Activated T-cell treated with anti-CD3 and anti-CD28 coated beads for 1 hour (primary cell): ENCODE results near the gene DZIP1.

Source experiments
- DNase-seq: peaks from one replicate; pipeline ENCODE4 v3.0.0-alpha.2; 2020; ENCODE audit warnings: low read depth

Gene DZIP1

DNA sequence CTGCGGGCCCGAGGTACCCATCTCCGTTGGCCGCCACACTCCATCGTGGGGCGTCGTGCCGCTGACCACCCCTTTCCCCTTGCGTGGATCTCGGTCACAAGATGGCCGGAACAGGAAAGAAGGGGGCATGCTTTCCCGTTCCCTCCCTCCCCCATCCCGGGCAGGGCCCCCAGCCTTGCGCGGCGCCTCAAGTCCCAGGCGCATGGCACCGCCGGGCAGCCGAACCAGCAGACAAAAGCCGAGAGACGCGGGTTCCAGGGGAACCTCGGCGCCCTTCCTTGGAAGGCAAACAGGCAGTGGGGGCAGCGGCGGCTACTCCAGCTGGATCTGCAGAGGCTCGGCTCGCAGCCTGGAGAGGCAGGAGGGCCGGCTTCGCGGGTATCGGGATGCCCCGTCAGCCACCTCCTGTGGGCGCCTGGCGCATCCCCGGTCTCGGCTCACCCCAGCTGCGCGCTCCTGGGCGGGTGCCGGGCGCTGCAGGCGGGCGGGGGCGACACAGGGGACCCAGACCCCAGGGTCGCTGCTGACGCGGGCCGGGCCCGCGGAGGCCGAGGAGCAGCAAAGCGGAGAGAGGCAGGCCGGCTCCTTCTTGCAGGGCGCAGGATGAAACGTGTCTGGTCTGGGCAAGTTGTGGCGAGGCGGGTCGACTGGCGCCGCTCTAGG lies 439 bp downstream of the DZIP1 start:
- DNase-seq, result no peak

DNA sequence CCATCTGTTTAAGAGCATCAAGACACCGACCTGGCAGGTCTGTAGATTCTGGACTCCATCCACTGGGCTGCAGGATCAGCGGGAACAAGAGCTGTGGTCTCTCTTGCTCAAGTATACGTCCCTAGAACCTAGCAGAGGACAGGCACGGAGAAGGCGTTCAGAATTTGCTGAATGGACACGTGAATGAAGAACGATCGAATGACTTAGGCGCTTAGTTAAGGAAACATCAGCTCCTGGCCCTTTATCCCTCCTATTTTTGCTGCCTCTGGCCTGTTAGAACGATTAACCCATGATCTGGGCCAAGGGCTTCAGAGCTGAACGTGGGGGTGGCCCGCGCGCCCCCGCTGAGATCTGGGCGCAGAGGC lies 953 bp downstream of the DZIP1 start:
- DNase-seq, result no peak

DNA sequence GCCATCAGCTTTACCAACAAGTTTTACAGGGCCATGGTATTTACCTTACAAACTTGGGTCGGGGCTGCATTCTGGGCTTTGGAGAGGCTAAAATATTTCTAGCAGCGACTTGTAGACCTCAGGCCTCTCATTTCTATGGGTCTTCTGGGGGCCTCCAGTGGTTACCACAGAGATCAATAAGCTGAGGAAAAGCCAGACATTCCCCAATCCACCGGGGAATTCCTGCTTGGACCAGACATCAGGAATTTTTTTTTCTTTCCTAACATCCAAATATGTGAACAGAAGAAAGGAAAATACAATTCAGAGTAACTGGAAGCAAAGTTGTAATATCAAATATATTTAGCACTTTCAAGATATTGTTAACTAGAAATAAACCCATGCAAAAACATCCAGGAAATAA lies 1.5 kb downstream of the DZIP1 start:
- DNase-seq, result no peak

DNA sequence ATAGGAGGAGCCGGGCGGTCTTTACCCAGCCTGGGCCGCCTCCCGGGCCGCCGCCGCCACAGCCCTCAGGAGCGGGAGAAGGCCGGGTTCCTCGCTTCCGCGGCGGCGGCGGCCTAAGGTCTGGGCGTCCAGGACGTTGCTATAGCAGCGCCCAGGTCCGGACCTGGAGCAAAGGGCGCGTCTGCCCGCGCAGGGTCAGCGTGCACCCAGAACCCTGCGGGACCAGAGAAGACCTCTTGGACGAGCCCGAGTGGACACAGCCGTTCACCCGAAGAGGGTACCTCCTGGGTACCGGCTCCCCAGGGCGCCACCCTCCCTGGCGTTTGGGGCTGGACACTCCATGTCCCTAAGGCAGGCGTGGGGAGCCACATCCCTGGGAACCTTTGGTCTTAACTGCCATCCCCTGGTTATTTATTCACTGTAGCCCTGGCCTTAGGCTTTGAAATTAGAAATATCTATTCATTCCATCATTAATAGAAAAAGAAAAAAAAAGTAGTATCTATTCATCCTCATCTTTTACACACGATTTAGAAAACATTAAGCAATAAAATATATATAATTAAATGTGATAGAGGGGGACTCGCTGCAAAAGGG lies 2.4 kb downstream of the DZIP1 start:
- no peak for DNase-seq

DNA sequence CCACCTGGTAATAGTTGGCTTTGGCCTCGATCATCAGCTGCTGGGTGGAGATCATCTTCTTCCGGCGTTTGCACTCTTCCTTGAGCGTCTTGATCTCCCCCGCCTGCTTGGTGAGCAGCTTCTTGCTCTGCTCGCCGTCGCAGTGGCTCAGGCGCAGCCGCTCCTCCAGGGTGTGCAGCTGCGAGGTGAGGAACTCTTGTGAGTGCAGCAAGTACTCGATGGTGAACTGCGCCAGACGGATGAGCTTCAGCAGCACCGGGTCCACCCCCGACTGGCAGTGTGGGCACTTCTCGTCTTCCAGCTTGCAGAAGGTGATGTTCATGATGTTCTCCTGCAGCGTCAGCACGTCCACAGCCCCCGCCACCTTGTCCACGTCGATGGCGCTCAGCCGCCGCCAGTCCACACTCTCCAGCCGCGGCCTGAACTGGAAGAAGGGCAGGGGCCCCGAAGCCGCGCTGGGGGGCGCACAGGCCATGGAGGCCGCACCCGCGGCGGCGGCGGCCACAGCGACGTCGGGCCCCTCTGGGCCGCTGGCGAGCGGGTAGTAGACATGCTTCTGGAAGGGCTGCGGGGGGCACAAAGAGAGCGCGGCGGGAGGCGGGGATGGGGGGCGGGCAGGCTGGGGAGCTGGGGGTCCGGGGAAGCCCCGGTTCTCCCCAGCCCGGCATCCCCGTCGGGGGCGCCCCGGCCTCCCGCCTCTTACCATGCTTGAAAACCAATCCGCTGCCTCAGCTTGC lies 3.0 kb downstream of the DZIP1 start:
- no peak for DNase-seq

DNA sequence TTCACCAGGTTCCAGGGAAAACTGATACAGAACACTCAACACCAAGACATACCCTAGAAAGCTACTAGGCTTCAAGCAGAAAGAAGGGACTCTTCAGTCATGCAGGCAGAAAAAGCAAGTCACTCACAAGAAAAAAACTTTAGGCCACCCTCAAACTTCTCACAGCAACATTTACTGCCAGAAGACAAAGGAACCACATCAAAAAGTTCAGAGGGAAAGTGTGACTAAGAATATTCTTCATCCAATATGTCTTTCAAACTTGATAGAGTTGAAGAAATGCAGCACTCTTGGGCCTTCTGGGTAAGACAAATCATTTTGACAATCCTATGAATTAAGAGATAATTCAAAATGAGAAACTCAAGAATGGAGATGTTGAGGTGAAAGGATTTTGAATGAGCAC lies 7.7 kb downstream of the DZIP1 start:
- no peak for DNase-seq

DNA sequence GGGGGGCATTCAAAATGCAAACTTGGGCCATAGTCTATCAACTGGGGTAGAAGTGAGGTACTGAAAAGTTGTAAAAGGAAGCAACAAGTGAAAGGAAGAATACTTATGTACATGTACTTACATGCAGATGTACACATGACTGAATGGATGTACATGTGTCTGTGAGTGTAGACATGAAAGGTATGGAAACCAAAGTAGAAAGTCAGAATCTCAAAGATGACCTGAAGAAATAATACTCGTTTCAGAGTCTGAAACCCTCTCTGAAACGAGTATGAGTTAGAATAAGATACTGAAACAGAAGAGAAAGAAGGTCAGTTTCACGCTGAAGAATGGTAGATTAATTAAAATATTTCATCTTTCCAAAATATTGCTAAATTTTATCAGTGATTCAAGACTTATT lies 13.9 kb downstream of the DZIP1 start:
- DNase-seq, result no peak

DNA sequence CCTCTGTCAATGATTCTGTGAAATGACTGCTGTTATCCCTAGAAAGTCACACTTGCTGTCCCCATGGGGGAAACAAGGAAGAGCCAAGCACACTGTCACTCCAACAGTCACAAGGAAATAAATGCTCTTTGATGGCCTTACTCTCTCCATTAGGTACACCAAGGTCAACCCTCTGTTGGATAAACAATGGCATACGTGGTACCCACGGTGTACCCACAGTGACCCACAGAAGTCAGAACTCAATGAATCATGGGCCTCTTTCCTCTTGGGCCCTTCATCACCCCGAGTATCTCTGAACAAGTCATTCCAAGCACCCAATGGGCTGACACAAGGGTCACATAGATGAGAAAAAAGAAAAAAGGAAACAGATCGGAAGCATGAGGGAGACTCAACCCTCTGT lies 15.4 kb downstream of the DZIP1 start:
- no peak for DNase-seq

DNA sequence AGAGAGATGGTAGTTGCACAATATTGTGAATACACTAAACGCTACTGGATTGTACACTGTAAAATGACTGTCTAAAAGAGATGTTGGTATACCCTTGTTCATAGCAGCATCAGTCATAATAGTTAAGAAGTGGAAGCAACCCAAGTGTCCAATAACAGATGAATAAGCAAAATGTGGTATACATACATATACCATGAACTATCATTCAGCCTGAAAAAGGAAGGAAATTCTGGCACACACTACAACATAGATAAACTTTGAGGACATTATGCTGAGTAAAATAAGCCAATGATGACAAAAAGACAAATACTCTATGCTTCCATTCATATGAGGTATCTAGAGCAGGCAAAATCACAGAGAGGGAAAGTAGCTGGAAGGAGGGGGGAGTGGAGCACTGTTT lies 16.0 kb downstream of the DZIP1 start:
- DNase-seq, result no peak

DNA sequence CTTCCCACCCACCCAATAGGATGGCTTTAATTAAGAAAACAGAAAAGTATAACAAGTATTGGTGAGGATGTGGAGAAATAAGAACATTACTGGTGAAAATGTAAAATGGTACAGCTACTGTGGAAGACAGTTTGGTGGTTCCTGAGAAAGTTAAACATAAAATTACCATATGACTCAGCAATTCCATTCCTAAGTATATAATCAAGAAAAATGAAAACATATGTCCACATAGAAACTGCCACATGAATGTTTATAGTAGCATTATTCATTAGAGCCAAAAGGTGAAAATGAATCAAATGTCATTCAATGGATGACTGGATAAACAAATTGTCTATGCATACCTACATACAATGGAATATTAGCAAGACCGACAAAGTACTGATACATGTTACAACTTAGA lies 16.9 kb downstream of the DZIP1 start:
- DNase-seq, result no peak

DNA sequence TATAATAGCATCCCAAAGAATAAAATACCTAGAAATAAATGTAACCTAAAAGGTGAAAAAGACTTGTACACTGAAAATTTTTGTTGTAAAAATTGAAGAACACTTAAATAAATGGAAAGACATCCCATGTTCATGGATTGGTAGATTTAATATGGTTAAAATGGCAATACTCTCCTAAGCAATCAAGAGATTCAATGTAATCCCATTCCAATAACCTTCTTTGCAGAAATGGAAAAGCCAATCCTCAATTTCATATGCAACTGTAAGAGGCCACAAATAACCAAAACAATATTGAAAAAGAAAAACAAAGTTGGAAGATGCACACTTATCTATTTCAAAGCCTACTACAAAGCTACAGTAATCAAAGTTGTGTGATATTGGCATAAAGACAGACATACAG lies 17.7 kb downstream of the DZIP1 start:
- no peak for DNase-seq

DNA sequence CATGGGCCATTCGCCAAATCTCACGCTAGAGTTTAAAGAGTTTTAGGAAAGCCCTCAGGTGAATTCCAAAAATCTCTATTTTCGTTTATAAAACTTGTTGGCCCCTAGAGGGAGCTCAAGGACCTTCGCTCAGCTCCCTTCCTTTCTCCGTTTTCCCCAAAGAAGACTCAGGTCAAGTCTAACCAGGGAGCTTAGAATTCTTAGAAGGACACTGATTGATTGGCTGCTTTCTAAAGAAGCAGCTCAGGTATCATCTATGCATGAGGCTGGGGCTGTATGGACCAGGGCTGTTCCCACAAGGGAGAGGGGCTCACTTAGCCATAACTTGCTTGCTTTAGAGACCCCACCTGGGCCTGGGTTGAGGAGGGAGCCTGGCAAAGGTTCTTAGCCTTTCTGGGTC lies 20.5 kb downstream of the DZIP1 start:
- DNase-seq, result no peak

DNA sequence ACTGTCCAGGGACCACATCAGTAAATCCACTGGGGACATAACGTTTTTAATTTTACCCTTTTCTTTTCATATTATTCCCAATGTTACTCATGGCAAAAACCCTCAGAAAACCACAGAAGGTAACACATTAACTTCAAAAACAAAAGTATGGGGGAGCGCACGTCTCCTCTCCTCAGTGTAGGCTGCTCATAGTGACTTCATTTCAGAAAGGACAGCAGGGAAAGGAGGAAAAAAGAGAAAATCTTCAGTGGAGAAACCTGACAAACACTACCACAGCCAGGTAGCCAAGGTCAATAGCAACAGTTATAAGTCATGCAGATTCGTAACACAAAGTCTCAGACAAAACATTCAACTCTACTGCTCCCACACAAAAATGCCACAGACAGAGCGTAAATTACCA lies 21.4 kb downstream of the DZIP1 start:
- no peak for DNase-seq

DNA sequence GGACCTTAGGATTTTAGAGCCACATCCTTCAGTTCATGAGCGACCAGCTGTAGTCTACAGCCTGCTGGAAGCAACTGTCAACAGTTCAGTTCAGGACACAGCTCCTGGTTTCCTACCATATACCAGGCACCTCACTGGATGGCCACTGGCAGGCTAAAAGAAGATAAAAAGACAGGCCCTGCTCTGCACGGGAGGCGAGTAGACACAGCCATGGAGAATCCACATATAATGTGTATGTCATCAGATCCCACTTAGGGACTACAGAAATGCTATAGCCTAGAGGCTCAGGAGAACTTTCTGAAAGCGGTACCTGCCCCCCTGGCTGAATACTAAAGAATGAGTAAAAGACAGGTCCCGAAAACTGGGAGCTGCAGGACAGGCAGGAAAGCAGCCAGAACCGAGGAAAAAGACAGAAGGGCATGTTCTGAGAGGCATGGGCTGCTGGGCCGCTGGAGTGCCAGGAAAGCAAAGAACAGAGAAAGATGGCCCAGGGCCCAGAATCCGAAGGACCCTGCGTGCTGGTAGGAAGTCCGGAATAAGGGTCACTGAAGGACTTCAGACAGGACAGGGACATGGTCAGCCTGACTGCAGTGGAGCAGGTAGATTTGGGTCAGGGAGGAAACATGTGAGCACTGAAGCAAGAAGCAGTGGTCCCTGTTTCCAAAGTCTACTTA lies 23.5 kb downstream of the DZIP1 start:
- DNase-seq, result no peak

DNA sequence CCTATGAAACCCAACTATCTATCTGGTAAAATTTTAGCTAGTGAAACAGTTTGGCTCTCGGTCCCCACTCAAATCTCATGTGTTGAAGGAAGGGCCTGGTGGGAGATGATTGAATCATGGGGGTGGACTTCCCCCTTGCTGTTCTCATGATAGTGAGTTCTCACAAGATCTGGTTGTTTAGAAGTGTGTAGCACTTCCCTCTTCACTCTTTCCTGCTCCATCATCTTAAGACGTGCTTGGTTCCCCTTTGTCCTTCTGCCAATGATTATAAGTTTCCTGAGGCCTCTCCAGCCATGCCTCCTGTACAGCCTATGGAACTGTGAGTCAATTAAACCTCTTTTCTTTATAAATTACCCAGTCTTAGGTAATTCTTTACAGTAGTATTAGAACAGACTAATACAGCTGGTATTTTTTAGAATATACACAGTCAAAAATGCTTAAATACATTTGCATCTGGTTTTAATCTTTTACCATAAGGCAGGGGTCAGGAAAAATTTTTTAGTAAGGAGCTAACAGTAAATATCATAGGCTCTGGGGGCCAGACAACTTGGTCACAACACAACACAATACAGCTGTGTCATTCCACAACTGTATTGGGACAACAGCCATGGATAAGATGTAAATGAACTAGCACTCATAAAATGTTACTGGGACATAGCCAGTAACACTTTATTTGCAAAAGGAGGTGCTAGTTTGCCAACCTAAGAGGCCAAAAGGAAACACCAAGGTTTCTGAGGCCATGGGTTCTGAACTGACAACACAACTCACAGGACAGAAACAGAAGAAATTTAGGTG lies 24.3 kb downstream of the DZIP1 start:
- DNase-seq, result no peak

DNA sequence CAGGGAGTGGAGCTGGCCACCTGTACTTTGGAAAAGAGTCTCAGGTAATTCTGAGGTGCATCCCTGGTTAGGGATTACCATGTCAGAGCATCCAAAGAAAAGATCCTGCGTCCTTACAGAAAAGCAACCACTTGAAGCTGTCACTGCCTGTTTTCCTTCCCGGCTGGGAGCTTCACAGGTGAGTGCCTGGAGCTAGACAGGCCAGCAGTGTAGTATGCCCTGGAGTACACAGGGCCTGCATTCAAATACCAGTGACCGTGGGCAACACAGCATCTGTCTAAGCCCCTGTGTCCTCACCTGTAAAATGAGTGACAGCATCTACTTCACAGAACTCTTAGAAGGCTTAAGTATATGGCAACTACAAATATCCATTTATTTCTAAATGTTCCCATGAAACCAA lies 29.0 kb downstream of the DZIP1 start:
- no peak for DNase-seq

DNA sequence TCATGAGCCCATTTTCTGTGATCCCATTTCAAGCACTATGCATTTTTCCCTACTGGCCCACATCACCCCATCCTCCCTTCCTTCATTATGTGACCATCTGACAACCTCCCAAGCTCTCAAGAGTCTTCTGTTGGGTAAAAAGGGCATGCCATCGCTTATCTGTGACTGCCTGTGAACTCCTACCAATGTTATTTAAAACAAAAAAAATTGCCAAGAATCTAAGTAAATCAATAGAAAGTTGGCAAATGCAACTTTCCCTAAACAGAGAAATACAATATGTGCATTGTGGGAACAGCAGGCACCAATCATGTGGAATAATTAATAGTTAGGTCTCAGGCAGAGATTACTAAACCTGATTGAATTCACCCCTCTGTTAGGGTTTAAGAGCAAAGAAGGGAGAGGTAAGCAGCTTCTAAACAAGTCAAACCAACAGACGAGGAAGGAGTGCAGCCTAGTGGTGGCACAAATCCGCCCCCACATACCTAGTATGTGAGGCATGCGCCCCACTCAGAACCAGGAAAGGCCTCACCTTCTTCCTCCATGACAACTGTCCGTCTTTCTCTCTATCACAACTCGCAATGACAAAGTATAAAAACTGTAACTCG lies 29.8 kb downstream of the DZIP1 start:
- DNase-seq, result no peak

DNA sequence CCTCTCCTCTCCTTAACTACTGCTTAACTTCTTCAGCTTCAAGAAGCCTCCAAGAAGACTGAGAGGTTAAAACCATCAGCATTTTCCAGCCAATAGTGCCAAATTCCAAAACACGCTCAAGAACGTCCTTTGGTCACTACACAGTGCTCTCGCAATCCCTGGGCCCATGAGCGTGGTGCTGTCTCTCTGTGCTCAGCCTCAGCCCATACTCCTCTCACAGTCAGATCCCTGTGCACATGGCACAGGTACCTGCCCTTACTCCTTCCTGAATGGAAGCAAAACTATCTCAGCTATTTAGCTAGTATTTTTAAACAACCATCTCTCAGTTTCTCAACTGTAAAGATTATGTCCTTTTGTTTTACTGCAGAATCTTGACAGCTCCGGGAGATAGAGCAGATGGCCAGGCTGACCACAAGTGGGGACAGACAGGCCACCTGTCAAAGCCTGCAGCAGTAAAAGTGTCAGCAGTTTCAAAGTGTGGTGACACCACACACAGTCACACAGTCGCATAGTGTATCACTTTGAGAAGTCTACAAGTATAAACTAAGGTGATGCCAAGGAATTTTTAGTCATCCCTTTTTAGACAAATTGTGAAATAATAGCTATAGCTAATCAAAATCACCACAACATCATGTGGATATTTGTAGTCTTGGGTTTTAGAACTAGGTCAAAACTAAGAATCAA lies 35.7 kb downstream of the DZIP1 start:
- DNase-seq, result no peak

DNA sequence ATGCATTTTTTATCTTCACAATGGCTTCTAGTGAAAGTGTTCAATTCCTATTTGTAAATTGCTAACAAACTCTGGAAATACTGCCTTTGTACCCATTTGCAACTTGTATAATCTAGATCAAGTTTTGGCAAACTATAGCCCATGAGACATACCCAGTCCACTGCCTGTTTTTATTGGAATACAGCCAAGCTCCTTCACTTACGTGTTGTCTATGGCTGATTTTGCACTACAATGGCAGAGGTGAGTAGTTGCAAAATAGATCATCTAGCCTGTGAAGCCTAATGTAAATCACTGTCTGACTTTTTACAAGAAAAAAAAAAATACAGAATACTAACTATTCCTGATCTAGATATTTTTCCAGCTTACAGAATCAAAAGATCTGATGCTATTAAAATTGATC lies 37.1 kb downstream of the DZIP1 start:
- no peak for DNase-seq

DNA sequence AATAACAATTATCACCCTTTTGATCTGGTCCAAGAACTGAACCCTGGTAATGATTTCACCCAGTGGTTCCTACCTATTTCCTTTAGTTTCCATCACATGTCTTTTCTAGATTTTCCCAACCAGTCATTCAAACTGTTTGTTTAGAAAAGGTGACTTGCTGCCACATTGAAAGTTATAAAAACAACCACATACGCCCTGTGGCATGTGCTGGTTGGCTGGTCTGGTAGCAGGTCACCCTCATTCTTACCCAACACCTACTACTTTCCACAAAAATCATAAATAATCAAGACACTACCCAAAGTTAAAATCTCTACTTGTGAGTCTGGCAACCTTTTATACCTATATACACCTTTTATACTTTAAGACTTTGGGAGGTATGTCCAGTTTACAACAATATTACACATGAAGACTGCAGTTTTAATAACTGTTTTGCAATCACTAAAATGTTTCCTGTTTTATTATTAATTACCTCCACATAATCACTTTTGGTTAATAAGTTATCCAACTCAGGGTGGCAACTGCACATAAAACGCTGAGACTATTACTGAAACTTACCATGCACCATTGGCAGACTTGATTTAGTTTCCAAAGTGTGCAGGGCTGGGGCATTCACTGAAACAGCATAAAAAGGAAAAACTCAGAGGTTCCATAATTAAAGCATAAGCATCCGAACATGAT lies 38.9 kb downstream of the DZIP1 start:
- no peak for DNase-seq

DNA sequence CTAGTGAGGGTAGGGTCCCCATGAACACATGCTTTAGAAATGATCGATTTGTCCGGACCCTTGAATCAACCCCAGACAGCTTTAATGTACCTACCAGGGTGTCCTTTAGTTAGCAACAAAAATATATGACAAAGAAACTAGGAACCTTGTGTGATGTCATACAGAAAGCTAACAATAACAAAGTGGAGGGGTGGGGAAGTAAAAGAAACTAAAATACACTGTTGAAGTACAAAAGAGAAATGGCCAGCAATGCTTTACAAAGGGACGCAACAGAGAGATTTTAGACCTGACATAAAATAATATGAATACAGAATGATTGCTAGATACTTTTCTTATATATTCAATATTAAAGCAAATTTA lies 40.0 kb downstream of the DZIP1 start:
- no peak for DNase-seq
